NK-92 (cell line): ENCODE data around the gene DAB1.

ENCODE experiments used
- DNase-seq: peaks from one replicate; lab custom pipeline; 2025; ENCODE audit not compliant: unreplicated experiment; lab: John Stamatoyannopoulos, UW

The DAB1 gene

GRCh38 chr1:57321776-57322175 lies 102.1 kb downstream of the DAB1 start:
- DNase-seq, result no peak

GRCh38 chr1:57319791-57320190 lies 104.1 kb downstream of the DAB1 start:
- no peak for DNase-seq

DNA sequence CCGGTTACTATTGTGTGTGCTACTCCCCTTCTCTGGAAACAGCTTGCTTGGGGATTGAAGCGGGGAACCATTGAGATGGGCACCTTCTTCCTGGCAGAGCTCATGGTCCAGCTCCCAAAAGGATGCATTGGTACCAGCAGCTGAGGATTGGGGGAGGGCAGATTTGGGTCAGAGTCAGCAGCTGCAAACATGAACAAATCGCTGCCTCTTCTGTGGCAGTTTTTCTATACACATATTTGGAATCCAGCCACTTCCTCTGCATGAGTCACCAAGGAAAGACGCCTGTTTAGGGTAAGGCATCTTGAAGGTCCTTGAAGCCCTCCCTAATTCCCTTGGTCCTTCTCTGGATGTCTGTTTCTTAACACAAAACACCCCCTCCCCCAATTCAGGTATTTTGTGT lies 104.7 kb downstream of the DAB1 start:
- no peak for DNase-seq

- no peak for DNase-seq
Measured at GRCh38 chr1:57316861-57317260, 107.0 kb downstream of the DAB1 start.

- no peak for DNase-seq
Measured at GRCh38 chr1:57316291-57316690, 107.6 kb downstream of the DAB1 start.

DNA sequence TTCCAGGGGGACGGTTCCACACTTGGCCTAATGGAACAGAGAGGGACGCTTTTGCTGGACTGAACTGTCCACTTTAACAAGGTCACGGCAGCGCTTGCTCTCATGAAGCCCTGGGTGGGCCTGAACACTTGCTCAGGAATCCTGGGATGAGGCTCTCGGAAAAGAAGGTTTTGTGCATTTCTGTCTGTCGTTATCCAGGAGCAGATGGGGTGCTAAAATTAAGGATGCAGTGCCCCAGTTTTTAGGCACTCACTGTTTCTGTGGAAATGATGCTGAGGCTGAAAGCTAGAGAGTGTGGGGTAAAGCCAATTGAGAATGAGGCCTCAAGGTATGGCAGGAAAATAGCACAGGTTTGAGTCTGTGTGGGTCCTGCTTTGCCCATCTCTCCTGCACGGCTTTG lies 111.0 kb downstream of the DAB1 start:
- DNase-seq, result no peak

GRCh38 chr1:57311411-57311810 lies 112.4 kb downstream of the DAB1 start:
- DNase-seq, result no peak

GRCh38 chr1:57311006-57311405 lies 112.9 kb downstream of the DAB1 start:
- no peak for DNase-seq

DNA sequence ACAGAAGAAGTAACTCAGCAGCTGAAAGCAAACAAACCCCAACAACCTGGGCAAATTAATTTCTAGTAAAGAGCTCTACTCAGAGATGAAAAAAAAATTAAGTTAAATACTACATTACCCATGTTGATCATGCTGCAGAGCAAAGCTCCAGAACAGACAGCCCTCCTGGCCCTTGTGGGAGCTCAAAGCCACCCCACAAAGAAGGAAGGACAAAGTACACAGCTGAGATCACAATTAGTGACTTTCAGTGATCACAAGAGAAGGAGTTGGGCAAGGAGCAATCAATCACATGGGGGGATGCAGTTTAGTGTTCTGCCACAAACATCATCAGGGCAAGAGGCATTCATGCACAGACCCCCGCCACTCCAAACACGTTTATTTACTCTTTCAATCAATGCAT lies 114.2 kb downstream of the DAB1 start:
- DNase-seq, result no peak

- DNase-seq, result no peak
Measured at GRCh38 chr1:57307392-57308170, 116.3 kb downstream of the DAB1 start.

- DNase-seq, result no peak
Measured at GRCh38 chr1:57304591-57304990, 119.3 kb downstream of the DAB1 start.

GRCh38 chr1:57302812-57303596 lies 120.9 kb downstream of the DAB1 start:
- no peak for DNase-seq

GRCh38 chr1:57300186-57300585 lies 123.7 kb downstream of the DAB1 start:
- DNase-seq, result no peak

DNA sequence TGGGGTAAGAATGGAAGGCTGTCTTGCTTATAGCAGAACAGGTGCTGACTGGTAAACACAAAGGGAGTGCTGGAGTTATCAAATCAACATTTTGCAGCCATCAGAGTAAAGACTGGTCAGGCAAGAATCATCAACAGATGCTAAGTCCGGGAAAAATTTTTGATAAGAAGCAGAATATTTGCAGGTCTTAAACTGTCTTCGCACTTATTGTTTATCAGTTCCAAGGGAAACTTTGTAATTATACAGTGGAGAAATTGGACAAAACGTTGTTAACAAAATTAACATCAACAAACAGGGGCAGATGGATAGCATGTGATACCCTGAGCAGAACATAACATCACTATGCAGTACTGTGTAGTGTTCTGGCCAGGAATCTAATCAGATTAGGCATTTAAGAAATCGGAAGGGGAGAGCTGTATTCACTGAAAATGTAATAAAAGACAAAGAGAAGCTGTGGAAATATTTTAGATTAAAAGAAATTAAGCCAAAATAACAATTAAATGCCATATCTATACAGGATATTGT lies 127.1 kb downstream of the DAB1 start:
- DNase-seq, result no peak

DNA sequence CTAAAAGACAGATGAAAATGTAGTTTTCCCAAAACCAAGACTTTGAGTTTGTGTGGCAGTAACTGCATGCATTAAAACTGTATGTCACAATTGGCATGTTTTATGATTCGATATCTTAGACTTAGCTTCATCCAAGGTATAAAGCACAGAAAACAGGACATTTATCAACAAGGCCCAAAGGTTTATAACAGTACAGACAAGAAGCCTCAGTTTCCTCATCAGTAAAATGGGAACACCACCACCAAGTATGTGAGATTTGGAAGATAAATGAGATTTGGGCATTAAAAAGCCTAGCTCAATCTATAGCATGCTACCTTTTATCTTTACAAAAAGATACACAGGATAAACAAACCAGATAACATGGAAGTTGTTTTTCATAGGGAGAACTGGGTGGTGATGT lies 128.5 kb downstream of the DAB1 start:
- no peak for DNase-seq

DNA sequence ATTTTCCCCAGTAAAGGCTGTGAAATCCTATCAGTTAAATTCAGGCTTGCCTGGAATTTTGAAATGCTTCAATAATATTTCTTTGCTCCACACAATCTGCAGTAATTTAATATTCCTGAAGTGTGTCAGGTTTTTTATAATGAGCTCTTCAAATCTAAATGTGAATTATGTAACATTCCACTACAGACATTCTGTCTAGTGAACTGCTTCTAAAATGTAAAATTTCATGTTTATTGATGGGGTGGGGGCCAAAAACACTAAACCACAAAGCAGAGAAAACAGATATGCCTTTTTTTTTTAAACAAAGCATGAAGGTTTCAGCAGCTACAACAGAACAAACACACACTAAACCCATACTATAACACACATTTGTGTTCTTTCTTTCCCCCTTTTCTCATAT lies 129.7 kb downstream of the DAB1 start:
- DNase-seq, result no peak

GRCh38 chr1:57293214-57293613 lies 130.6 kb downstream of the DAB1 start:
- no peak for DNase-seq

- DNase-seq, result no peak
Measured at GRCh38 chr1:57289781-57290180, 134.1 kb downstream of the DAB1 start.

DNA sequence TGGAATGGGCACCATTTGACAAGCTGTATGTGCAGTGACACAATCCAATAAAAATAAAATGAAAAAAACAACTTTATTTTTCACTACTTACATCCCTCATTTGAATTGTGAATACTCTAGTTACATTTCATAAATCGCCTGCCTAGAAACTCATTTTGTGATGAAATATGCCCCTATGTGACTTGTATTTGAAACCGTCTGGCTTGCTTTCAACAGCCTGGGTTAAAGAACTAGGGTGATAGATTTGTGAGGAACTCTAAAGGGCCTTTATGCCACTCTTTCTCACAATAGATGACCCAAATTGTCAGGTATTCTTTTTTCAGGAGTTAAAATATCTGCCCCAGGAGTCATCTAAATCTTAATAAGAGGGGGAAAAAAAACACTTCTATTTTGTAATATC lies 137.9 kb downstream of the DAB1 start:
- DNase-seq, result no peak

DNA sequence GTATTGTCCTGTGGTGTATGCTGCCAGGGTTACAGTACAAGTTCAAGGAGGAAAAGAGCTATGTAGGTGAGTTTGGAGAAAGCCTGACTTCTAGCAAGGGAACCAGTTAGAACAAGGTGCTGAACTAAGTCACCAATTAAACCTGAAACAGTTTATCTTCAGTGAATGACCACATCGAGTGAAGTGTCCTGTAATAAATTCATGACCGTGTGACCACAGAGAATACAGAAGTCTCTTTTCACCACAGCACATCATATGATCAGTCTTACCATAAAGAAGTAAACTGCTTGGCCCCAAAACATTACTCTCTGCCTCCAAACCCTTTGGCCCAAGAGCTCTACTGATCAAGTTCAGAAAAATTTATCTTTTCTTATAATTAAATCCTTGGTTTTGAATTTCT lies 141.4 kb downstream of the DAB1 start:
- no peak for DNase-seq

DNA sequence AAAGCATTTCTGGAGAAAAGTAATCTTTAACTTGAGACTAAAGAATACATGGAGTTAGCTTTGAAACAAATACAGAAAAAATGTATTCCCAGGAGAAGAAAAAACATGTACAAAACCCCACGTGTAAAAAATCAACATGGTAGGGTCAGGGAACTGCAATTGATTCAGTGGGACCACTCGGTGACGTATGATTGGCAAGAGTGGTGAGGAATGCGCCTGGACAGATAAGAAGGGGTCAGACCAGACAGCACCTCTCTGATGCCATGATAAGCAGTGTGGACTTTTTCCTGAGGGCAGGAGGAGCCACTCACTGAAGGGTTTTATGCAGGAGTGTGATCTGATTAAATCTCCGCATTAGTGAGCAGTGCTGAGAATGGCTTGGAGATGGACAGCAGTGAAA lies 142.5 kb downstream of the DAB1 start:
- DNase-seq, result no peak

DNA sequence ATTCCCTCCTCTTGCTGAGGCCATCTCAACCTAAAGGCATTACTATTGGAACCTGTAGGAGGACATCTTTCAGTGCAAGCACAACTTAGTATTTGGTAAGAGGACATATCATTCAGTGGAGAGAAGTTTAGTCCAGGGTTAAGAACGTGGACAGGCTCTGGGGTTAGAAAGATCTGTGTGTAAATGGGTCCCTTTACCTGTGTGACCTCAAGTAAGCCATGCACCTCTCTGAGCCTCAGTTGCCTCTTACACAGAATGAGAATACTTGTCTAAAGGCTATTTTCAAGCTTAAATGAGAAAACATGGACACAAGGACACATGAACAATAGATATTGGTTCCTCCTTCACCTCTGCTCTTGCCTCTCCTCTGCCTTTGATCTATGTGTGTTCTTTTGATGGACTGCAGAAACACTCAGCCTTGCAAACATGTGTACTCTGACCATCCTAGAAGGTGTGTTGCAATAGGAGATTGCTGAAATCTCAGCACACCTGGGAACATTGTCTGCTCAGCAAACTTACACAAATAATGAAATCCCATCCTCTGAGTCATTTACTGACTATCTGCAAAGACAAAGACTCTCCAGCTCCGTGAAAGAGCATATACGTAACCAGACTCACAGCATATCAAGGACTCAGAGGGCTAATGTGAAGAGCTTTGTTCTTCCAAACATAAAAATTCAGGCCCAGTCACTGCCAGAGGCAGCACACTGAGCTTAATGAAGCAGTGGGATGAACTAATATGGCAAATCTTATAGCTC lies 143.8 kb downstream of the DAB1 start:
- DNase-seq, result no peak
